CD14-positive monocyte (primary cell): ENCODE results near the gene ALAS1. TPM values are rescaled to one million over a fixed set of nuclear protein-coding genes. Genes with fewer than 3 reads are reported as not detected.

Experiments used
- DNase-seq, 3 donors: peaks; one replicate each; pipeline ENCODE4 v3.0.0-alpha.2; 2011 to 2022
- H2AFZ ChIP-seq: 2 replicates; pipeline ENCODE4 v1.6.0; 2012; ENCODE audit warnings: mild to moderate bottlenecking, low read depth, low read length, inconsistent platforms; ENCODE audit not compliant: insufficient read depth, poor library complexity, severe bottlenecking
- H3K27ac ChIP-seq, 2 donors: 1 replicate in 1 of 2; 2 replicates in 1 of 2; pipeline ENCODE4 v1.5.1; 2012 to 2013; ENCODE audit warnings: low read length in 2 of 2, control low read depth in 1 of 2, inconsistent platforms in 1 of 2, low read depth in 1 of 2, mild to moderate bottlenecking in 1 of 2
- H3K27me3 ChIP-seq, 2 donors: one replicate each; pipeline versions ENCODE4 v1.6.0 to v1.6.1; 2011 to 2013; ENCODE audit warnings: low read length in 2 of 2; ENCODE audit not compliant: control insufficient read depth in 2 of 2, insufficient read depth in 2 of 2
- H3K36me3 ChIP-seq, 2 donors: replicated peaks in 1 of 2; 1 replicate in 1 of 2; 2 replicates in 1 of 2; pipeline versions ENCODE4 v1.5.1 to v1.6.1; 2012 to 2013; ENCODE audit warnings: low read length in 2 of 2, control low read depth in 1 of 2, inconsistent platforms in 1 of 2, mild to moderate bottlenecking in 1 of 2; ENCODE audit not compliant: insufficient read depth in 2 of 2, control insufficient read depth in 1 of 2
- H3K4me1 ChIP-seq, 2 donors: 1 replicate in 1 of 2; 2 replicates in 1 of 2; pipeline versions ENCODE4 v1.5.1 to v1.6.1; 2012 to 2013; ENCODE audit warnings: low read length in 2 of 2, control low read depth in 1 of 2, inconsistent platforms in 1 of 2, mild to moderate bottlenecking in 1 of 2, moderate library complexity in 1 of 2; ENCODE audit not compliant: insufficient read depth in 2 of 2, control insufficient read depth in 1 of 2
- H3K4me2 ChIP-seq: replicated peaks from 2 replicates; pipeline ENCODE3; 2012; ENCODE audit warnings: low read length, moderate library complexity, mild to moderate bottlenecking; ENCODE audit not compliant: poor library complexity, severe bottlenecking; ENCODE audit errors: extremely low read depth
- H3K4me3 ChIP-seq, 3 experiments: fragments of 200-600 bp in 1 of 3; sonication (generic) in 1 of 3; replicated peaks in 1 of 3; 1 replicate in 2 of 3; 2 replicates in 1 of 3; pipeline ENCODE4 v1.5.1; 2011 to 2013; ENCODE audit warnings: low read length in 3 of 3, mild to moderate bottlenecking in 3 of 3, control low read depth in 2 of 3, low read depth in 2 of 3, inconsistent platforms in 1 of 3, moderate library complexity in 1 of 3
- H3K79me2 ChIP-seq: 2 replicates; pipeline ENCODE4 v1.6.0; 2012; ENCODE audit warnings: mild to moderate bottlenecking, control low read depth, inconsistent platforms, low read length, moderate library complexity; ENCODE audit not compliant: insufficient read depth
- H3K9ac ChIP-seq: 2 replicates; pipeline ENCODE4 v1.6.0; 2017; ENCODE audit warnings: low read length, mild to moderate bottlenecking; ENCODE audit not compliant: insufficient read depth, poor library complexity, severe bottlenecking
- H3K9me3 ChIP-seq, 2 donors: replicated peaks in 1 of 2; 1 replicate in 1 of 2; 2 replicates in 1 of 2; pipeline versions ENCODE4 v1.5.1 to v1.6.1; 2012 to 2013; ENCODE audit warnings: low read length in 2 of 2, control low read depth in 1 of 2; ENCODE audit not compliant: control insufficient read depth in 1 of 2, insufficient read depth in 1 of 2
- H4K20me1 ChIP-seq: 2 replicates; pipeline ENCODE4 v1.6.0; 2012; ENCODE audit warnings: mild to moderate bottlenecking, low read length, control low read depth, moderate library complexity; ENCODE audit not compliant: insufficient read depth
- H3K27ac Mint-ChIP-seq, 7 donors: one replicate each; pipeline ENCODE4 v1.8.0; 2020; ENCODE audit warnings: mild to moderate bottlenecking in 7 of 7, mixed read lengths in 7 of 7, moderate library complexity in 6 of 7, inconsistent platforms in 2 of 7
- H3K27me3 Mint-ChIP-seq, 3 donors: one replicate each; pipeline ENCODE4 v1.8.0; 2021 to 2022; ENCODE audit warnings: low read depth in 3 of 3, mild to moderate bottlenecking in 3 of 3, mixed read lengths in 3 of 3, moderate library complexity in 3 of 3, inconsistent platforms in 1 of 3
- H3K36me3 Mint-ChIP-seq, 2 donors: one replicate each; pipeline ENCODE4 v1.8.0; 2020; ENCODE audit warnings: mixed read lengths in 2 of 2, inconsistent platforms in 1 of 2, mild to moderate bottlenecking in 1 of 2
- H3K4me1 Mint-ChIP-seq: one replicate; pipeline ENCODE4 v1.8.0; 2020; ENCODE audit warnings: mild to moderate bottlenecking, mixed read lengths
- H3K4me3 Mint-ChIP-seq, 2 donors: one replicate each; pipeline ENCODE4 v1.8.0; 2020; ENCODE audit warnings: mild to moderate bottlenecking in 2 of 2, mixed read lengths in 2 of 2, moderate library complexity in 1 of 2
- H3K9me3 Mint-ChIP-seq, 7 donors: one replicate each; pipeline ENCODE4 v1.8.0; 2020 to 2022; ENCODE audit warnings: mixed read lengths in 7 of 7, mild to moderate bottlenecking in 6 of 7, moderate library complexity in 6 of 7, inconsistent platforms in 2 of 7
- CTCF ChIP-seq: fragments of 200-600 bp; IDR thresholded peaks from one replicate; pipeline ENCODE4 v1.8.0; 2022; ENCODE audit warnings: antibody characterized with exemption, mild to moderate bottlenecking
- WGBS: methylation state at CpG from one replicate; pipeline ENCODE4 v1.1.5; 2013; ENCODE audit warnings: missing lambda C conversion rate; ENCODE audit not compliant: insufficient coverage; 5-methylcytosine and 5-hydroxymethylcytosine counted together
- intact Hi-C, 2 donors: fragments of 100-400 bp; cut with micrococcal nuclease; formaldehyde crosslinking; loops; one replicate each; pipeline versions ENCODE4 v1.15.0 to v1.15.1; 2023
- polyA plus RNA-seq, 3 donors: library from polyadenylated mRNA; depleted of rRNA in 1 of 3; unstranded in 2 of 3; stranded (reverse) in 1 of 3; fragments of 300-500 nt in 2 of 3; fragments of >200 nt in 1 of 3; fragmentation: Illumina TruSeq in 2 of 3; gene quantifications; 1 replicate in 2 of 3; 2 replicates in 1 of 3; pipeline ENCODE4 v1.2.3, GENCODE V29; 2012 to 2021

ALAS1 gene
- polyA plus RNA-seq, 3 donors = 20.9 to 84.7 (median 38.7) TPM

- Histone ChIP-seq H3K9ac (peak overlapping the region; percentile 1), H4K20me1 (no peaks in the 10 kb centered on the region), H3K4me2 (no peak overlapping the region), H3K27me3 (no peaks in the 10 kb centered on the region), H3K4me3 (no peak overlapping the region), H3K36me3 (no peaks in the 10 kb centered on the region), H3K79me2 (no peaks in the 10 kb centered on the region), H2AFZ (no peak overlapping the region), H3K27ac (peak overlapping the region; percentile 70 to 92), H3K9me3 (no peaks in the 10 kb centered on the region), H3K4me1 (peaks cover 29 to 30% of the 10 kb centered on the region in 2 donors)
- H3K27me3 Mint-ChIP-seq = peaks cover 1 to 8% (median 4%) of the 10 kb centered on the region in 3 donors
- H3K36me3 Mint-ChIP-seq = peaks cover 3 to 7% of the 10 kb centered on the region in 2 donors
- H3K4me1 Mint-ChIP-seq = peaks cover 37% of the 10 kb centered on the region
- H3K9me3 Mint-ChIP-seq = peaks cover 0 to 2% (median 0%) of the 10 kb centered on the region in 7 donors
- TF ChIP-seq CTCF = no peak
- WGBS = 97% methylated on average over 9 of the region's 14 CpGs
- peak overlapping the region; percentile 76 to 95 (median 89) for H3K27ac Mint-ChIP-seq
- no peak overlapping the region for H3K4me3 Mint-ChIP-seq
- intact Hi-C loops = no loop called here
- DNase-seq = peak in 1 of 3 donors; percentile 52
These were observed 22.4 kb upstream of the ALAS1 start for GRCh38 chr3:52175416-52176179.

GRCh38 chr3:52176180-52176752 lies 21.7 kb upstream of the ALAS1 start:
- H3K4me1 ChIP-seq = peaks cover 29 to 33% of the 10 kb centered on the region in 2 donors
- no peak overlapping the region for H3K9ac ChIP-seq
- DNase-seq = no peak
- no peaks in the 10 kb centered on the region for H3K79me2 ChIP-seq
- Mint-ChIP-seq H3K36me3 (peaks cover 3 to 7% of the 10 kb centered on the region in 2 donors), H3K4me1 (peaks cover 39% of the 10 kb centered on the region), H3K9me3 (peaks cover 0 to 5% (median 0%) of the 10 kb centered on the region in 7 donors), H3K4me3 (no peak overlapping the region), H3K27me3 (peaks cover 1 to 8% (median 4%) of the 10 kb centered on the region in 3 donors), H3K27ac (peak overlapping the region in 4 of 7 donors; percentile 24 to 94 (median 64))
- no peak overlapping the region for H3K27ac ChIP-seq
- H4K20me1 ChIP-seq = no peaks in the 10 kb centered on the region
- intact Hi-C loops = no loop called here
- H3K36me3 ChIP-seq = no peaks in the 10 kb centered on the region
- H3K9me3 ChIP-seq = no peaks in the 10 kb centered on the region
- no peak overlapping the region for H3K4me3 ChIP-seq
- no peak overlapping the region for H2AFZ ChIP-seq
- 97% methylated on average over 6 of the region's 8 CpGs for WGBS
- H3K27me3 ChIP-seq = no peaks in the 10 kb centered on the region
- no peak overlapping the region for H3K4me2 ChIP-seq
- TF ChIP-seq CTCF = no peak
